ENCODE data around the gene VDAC1.

- TF ChIP-seq, protein P1, sequence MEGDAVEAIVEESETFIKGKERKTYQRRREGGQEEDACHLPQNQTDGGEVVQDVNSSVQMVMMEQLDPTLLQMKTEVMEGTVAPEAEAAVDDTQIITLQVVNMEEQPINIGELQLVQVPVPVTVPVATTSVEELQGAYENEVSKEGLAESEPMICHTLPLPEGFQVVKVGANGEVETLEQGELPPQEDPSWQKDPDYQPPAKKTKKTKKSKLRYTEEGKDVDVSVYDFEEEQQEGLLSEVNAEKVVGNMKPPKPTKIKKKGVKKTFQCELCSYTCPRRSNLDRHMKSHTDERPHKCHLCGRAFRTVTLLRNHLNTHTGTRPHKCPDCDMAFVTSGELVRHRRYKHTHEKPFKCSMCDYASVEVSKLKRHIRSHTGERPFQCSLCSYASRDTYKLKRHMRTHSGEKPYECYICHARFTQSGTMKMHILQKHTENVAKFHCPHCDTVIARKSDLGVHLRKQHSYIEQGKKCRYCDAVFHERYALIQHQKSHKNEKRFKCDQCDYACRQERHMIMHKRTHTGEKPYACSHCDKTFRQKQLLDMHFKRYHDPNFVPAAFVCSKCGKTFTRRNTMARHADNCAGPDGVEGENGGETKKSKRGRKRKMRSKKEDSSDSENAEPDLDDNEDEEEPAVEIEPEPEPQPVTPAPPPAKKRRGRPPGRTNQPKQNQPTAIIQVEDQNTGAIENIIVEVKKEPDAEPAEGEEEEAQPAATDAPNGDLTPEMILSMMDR (conservative IDR thresholded peaks at IDR 0.05; ENCODE audit: low read length) = no peak
- TF ChIP-seq EZH2phosphoT487 (IDR thresholded peaks at IDR 0.05; ENCODE audit: borderline replicate concordance, low read depth, low read length) = no peak
Observed at GRCh38 chr5:133943475-133943817, 61.3 kb downstream of the VDAC1 start.

Data from OCI-LY7 (cell line).